ENCODE measurements around the gene SERPINI1. TPM values are rescaled to one million over a fixed set of nuclear protein-coding genes. Genes with fewer than 3 reads are reported as not detected.

SERPINI1 gene
- total and polyA plus RNA-seq, 12 donors: 3.2 to 20.7 (median 9.9) TPM

DNA sequence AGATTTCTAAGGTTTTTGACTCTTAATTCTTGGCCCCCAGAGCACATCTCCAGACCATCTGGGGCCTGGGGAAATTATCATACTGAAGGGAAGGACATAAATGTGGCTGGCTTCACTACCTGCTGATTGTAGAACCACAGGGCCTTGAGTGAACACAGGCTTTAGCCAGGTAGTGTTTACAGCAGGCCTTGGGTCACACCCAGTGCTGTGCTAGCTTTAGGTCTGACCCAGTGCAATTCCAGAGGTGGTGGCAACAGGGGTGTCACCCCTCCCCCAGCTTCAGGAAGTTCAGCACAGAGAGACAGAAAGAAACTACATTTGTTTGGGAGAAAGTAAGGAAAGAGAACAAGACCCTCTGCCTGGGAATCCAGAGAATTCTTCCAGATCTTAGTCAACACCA lies 25.0 kb upstream of the SERPINI1 start:
- no peak for DNase-seq
- no peak overlapping the region for H3K4me3 ChIP-seq
- no peaks in the 10 kb centered on the region for H3K9me3 ChIP-seq (replicated peaks in 1 of 3)
- H3K27me3 ChIP-seq: no peaks in the 10 kb centered on the region
- H3K36me3 ChIP-seq (replicated peaks in 1 of 2): peaks cover 0 to 9% of the 10 kb centered on the region in 2 donors
- no peak overlapping the region for H3K27ac ChIP-seq
- peaks cover 3 to 6% of the 10 kb centered on the region in 2 donors for H3K4me1 ChIP-seq (replicated peaks in 1 of 2)
- TF ChIP-seq, protein P1, sequence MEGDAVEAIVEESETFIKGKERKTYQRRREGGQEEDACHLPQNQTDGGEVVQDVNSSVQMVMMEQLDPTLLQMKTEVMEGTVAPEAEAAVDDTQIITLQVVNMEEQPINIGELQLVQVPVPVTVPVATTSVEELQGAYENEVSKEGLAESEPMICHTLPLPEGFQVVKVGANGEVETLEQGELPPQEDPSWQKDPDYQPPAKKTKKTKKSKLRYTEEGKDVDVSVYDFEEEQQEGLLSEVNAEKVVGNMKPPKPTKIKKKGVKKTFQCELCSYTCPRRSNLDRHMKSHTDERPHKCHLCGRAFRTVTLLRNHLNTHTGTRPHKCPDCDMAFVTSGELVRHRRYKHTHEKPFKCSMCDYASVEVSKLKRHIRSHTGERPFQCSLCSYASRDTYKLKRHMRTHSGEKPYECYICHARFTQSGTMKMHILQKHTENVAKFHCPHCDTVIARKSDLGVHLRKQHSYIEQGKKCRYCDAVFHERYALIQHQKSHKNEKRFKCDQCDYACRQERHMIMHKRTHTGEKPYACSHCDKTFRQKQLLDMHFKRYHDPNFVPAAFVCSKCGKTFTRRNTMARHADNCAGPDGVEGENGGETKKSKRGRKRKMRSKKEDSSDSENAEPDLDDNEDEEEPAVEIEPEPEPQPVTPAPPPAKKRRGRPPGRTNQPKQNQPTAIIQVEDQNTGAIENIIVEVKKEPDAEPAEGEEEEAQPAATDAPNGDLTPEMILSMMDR (IDR thresholded peaks at IDR 0.05): no peak
- no peak for TF ChIP-seq POLR2A (IDR thresholded peaks at IDR 0.05)
- intact Hi-C loops (cut with DNase I): no loop called here

DNA sequence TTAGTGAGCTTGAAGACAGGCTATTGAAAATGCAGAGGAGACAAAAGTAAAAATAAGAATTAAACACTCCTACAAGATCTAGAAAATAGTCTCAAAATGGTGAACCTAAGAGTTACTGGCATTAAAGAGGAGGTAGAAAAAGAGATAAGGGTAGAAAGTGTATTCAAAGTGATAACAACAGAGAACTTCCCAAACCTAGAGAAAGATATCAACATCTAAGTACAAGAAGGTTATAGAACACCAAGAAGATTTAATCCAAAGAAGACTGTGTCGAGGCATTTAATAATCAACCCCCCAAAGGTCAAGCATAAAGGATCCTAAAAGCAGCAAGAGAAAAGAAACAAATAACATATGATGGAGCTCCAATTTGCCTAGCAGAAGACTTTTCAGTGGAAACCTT lies 24.1 kb upstream of the SERPINI1 start:
- Histone ChIP-seq H3K36me3 (replicated peaks in 1 of 2) (peaks cover 0 to 9% of the 10 kb centered on the region in 2 donors), H3K9me3 (replicated peaks in 1 of 3) (no peaks in the 10 kb centered on the region), H3K27ac (no peak overlapping the region), H3K27me3 (no peaks in the 10 kb centered on the region), H3K4me1 (replicated peaks in 1 of 2) (no peaks in the 10 kb centered on the region), H3K4me3 (no peak overlapping the region)
- WGBS, 4 donors: 83 to 100% (median 95%) methylated on average over 1 of the region's 1 CpG
- no peak for TF ChIP-seq POLR2A (IDR thresholded peaks at IDR 0.05)
- no peak for DNase-seq
- intact Hi-C loops (cut with DNase I): no loop called here

DNA sequence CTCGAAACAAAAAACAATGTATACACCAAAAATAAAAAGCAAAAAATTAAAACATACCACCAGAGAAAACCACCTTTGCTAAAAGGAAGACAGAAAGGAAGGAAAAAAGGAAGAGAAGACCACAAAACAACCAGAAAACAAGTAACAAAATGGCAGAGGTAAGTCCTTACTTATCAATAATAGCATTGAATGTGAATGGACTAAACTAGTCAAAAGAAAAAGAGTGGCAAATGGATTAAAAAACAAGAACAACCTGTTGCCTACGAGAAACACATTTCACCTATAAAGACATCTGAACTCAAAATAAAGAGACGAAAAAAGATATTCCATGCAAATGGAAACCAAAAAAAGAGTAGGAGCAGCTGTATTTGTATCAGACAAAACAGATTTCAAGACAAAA lies 23.1 kb upstream of the SERPINI1 start:
- Histone ChIP-seq H3K4me1 (replicated peaks in 1 of 2) (no peaks in the 10 kb centered on the region), H3K27me3 (no peaks in the 10 kb centered on the region), H3K9me3 (replicated peaks in 1 of 3) (no peaks in the 10 kb centered on the region), H3K27ac (no peak overlapping the region), H3K4me3 (no peak overlapping the region), H3K36me3 (replicated peaks in 1 of 2) (peaks cover 0 to 9% of the 10 kb centered on the region in 2 donors)
- intact Hi-C loops (cut with DNase I): no loop called here
- TF ChIP-seq, protein P1 (IDR thresholded peaks at IDR 0.05): no peak
- TF ChIP-seq POLR2A (IDR thresholded peaks at IDR 0.05): no peak
- 94 to 97% (median 96%) methylated on average over 3 of the region's 3 CpGs for WGBS, 4 donors
- DNase-seq: no peak

DNA sequence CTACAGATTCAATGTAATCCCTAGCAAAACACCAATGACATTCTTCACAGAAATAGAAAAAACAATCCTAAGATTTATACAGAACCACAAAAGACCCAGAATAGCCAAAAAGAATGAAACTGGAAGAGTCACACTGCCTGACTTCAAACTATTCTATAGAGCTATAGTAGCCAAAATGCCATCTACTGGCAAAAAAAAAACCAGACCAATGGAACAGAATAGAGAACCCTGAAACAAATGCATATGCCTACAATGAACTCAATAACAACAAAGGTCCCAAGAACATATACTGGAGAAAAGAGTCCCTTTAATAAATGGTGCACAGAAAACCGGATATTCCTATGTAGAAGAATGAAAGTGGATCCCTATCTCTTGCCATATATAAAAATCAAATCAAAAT lies 20.6 kb upstream of the SERPINI1 start:
- WGBS, 4 donors: 97 to 100% (median 100%) methylated on average over 1 of the region's 1 CpG
- peaks cover 0 to 16% of the 10 kb centered on the region in 2 donors for H3K36me3 ChIP-seq (replicated peaks in 1 of 2)
- intact Hi-C loops (cut with DNase I): no loop called here
- H3K9me3 ChIP-seq (replicated peaks in 1 of 3): no peaks in the 10 kb centered on the region
- no peak for DNase-seq
- TF ChIP-seq, protein P1 (IDR thresholded peaks at IDR 0.05): no peak
- no peak for TF ChIP-seq POLR2A (IDR thresholded peaks at IDR 0.05)
- no peaks in the 10 kb centered on the region for H3K4me1 ChIP-seq (replicated peaks in 1 of 2)
- no peak overlapping the region for H3K27ac ChIP-seq
- H3K4me3 ChIP-seq: no peak overlapping the region
- H3K27me3 ChIP-seq: no peaks in the 10 kb centered on the region

DNA sequence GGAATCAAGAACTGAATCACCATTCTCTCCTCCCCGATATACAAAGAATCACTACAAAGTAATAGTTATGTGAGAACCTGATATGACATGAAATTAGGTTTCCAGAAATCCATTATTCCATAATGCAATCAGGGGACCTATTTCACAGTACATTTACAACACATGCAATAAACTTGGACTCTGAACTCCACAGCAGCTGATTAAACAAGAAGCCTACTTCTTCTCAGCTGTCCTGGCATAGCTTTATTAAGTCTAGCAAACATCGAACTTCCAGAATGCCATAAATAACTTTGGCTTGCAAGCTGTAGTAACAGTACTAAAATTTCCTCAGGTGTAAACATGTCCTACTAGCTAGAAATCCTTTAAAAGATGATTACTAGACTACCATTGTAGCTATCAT lies 18.6 kb upstream of the SERPINI1 start:
- Histone ChIP-seq H3K27me3 (no peaks in the 10 kb centered on the region), H3K36me3 (replicated peaks in 1 of 2) (peaks cover 0 to 11% of the 10 kb centered on the region in 2 donors), H3K4me1 (replicated peaks in 1 of 2) (no peaks in the 10 kb centered on the region), H3K9me3 (replicated peaks in 1 of 3) (no peaks in the 10 kb centered on the region), H3K4me3 (no peak overlapping the region), H3K27ac (no peak overlapping the region)
- DNase-seq: no peak
- intact Hi-C loops (cut with DNase I): no loop called here
- no peak for TF ChIP-seq POLR2A (IDR thresholded peaks at IDR 0.05)
- TF ChIP-seq, protein P1 (IDR thresholded peaks at IDR 0.05): no peak
- 44 to 93% (median 90%) methylated on average over 2 of the region's 2 CpGs for WGBS, 4 donors
